Astrocyte (in vitro differentiated cells and primary cell): ENCODE measurements around the gene MRPL36. TPM values are rescaled to one million over a fixed set of nuclear protein-coding genes. Genes with fewer than 3 reads are reported as not detected.

Source experiments
- DNase-seq: peaks from one replicate; pipeline ENCODE4 v3.0.0-alpha.2; 2010; ENCODE audit warnings: low read depth
- FAIRE-seq: peaks from 2 replicates; lab custom pipeline; 2011; peaks lifted over from hg19 to GRCh38; lab: Jason Lieb, UNC
- H2AFZ ChIP-seq: 2 replicates; pipeline ENCODE4 v1.6.0; 2012; ENCODE audit warnings: low read depth, low read length, inconsistent platforms
- H3K27ac ChIP-seq: 2 replicates; pipeline ENCODE4 v1.5.1; 2011; ENCODE audit warnings: low read depth, low read length, inconsistent platforms
- H3K27me3 ChIP-seq: 2 replicates; pipeline ENCODE4 v1.6.0; 2011; ENCODE audit warnings: low read length, inconsistent platforms; ENCODE audit not compliant: insufficient read depth
- H3K36me3 ChIP-seq: 2 replicates; pipeline ENCODE4 v1.5.1; 2011; ENCODE audit warnings: low read length, inconsistent platforms; ENCODE audit not compliant: insufficient read depth
- H3K4me1 ChIP-seq: 2 replicates; pipeline ENCODE4 v1.5.1; 2011; ENCODE audit warnings: low read length, inconsistent platforms; ENCODE audit not compliant: insufficient read depth
- H3K4me2 ChIP-seq: 2 replicates; pipeline ENCODE4 v1.6.0; 2012; ENCODE audit warnings: low read length, inconsistent platforms
- H3K4me3 ChIP-seq: 2 replicates; pipeline ENCODE4 v1.5.1; 2011; ENCODE audit warnings: low read depth, mild to moderate bottlenecking, low read length, inconsistent platforms; ENCODE audit not compliant: insufficient read depth
- H3K79me2 ChIP-seq: 2 replicates; pipeline ENCODE4 v1.6.0; 2012; ENCODE audit warnings: mild to moderate bottlenecking, low read length, inconsistent platforms; ENCODE audit not compliant: insufficient read depth
- H3K9ac ChIP-seq: 2 replicates; pipeline ENCODE4 v1.6.0; 2012; ENCODE audit warnings: mild to moderate bottlenecking, low read length, inconsistent platforms
- H3K9me3 ChIP-seq: 2 replicates; pipeline ENCODE4 v1.5.1; 2012; ENCODE audit warnings: low read depth, mild to moderate bottlenecking, low read length, inconsistent platforms; ENCODE audit not compliant: insufficient read depth
- H4K20me1 ChIP-seq: 2 replicates; pipeline ENCODE4 v1.6.0; 2012; ENCODE audit warnings: low read length, inconsistent platforms; ENCODE audit not compliant: insufficient read depth
- H3K27ac Mint-ChIP-seq: one replicate; pipeline ENCODE4 v1.8.0; 2021; ENCODE audit warnings: mild to moderate bottlenecking, mixed read lengths; ENCODE audit not compliant: unreplicated experiment
- H3K27me3 Mint-ChIP-seq: one replicate; pipeline ENCODE4 v1.8.0; 2021; ENCODE audit warnings: low read depth, mixed read lengths; ENCODE audit not compliant: unreplicated experiment
- H3K36me3 Mint-ChIP-seq: one replicate; pipeline ENCODE4 v1.8.0; 2021; ENCODE audit warnings: low read depth, mixed read lengths; ENCODE audit not compliant: unreplicated experiment
- H3K4me1 Mint-ChIP-seq: one replicate; pipeline ENCODE4 v1.8.0; 2021; ENCODE audit warnings: low read depth, mixed read lengths; ENCODE audit not compliant: unreplicated experiment
- H3K4me3 Mint-ChIP-seq: one replicate; pipeline ENCODE4 v1.8.0; 2021; ENCODE audit warnings: mild to moderate bottlenecking, moderate library complexity, mixed read lengths; ENCODE audit not compliant: unreplicated experiment
- H3K9me3 Mint-ChIP-seq: one replicate; pipeline ENCODE4 v1.8.0; 2021; ENCODE audit warnings: mild to moderate bottlenecking, mixed read lengths; ENCODE audit not compliant: unreplicated experiment
- EZH2 ChIP-seq: IDR thresholded peaks from 2 replicates; pipeline ENCODE4 v1.6.1; 2012; ENCODE audit warnings: mild to moderate bottlenecking, low read length, inconsistent platforms; ENCODE audit not compliant: insufficient read depth
- total RNA-seq: library from RNA; stranded (reverse); gene quantifications from 2 replicates; pipeline ENCODE4 v1.2.1, GENCODE V29; 2021
- TF ChIP-seq, protein P1 (sequence below): IDR thresholded peaks from 2 replicates; pipeline ENCODE4 v1.5.1; 2011; ENCODE audit warnings: low read depth, mild to moderate bottlenecking, inconsistent platforms, low read length, moderate library complexity; ENCODE audit not compliant: insufficient read depth

MRPL36 gene
- total RNA-seq, 1 donor from 2014 or later = 72.2 TPM

GRCh38 chr5:1820926-1821325, 21.3 kb upstream of the MRPL36 start:
- no peak overlapping the region for H3K27ac Mint-ChIP-seq
- no peak for DNase-seq
- H3K27me3 Mint-ChIP-seq = no peaks in the 10 kb centered on the region

DNA sequence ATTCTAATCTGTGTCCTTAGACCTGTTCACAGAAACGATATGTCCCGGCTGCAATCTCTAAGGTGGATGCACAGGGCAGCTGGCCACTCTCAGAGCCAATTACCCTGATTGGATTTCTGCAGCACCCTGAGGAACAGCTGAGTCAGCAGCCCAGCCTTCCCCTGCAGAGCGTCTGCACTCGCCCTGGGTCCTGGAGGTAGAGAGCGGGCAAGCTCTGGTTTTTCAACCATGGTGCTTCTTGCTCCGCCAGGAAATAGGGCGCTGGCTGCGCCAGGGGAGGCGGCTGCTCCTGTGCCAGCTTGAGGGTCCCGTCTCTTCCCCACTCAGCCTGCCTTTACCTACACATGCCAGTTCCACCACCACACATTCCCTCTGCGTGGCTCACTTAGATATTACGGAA, 20.7 kb upstream of the MRPL36 start:
- Mint-ChIP-seq H3K27ac (no peak overlapping the region), H3K36me3 (peaks cover 31% of the 10 kb centered on the region), H3K27me3 (no peaks in the 10 kb centered on the region), H3K4me3 (no peak overlapping the region), H3K9me3 (peaks cover 1% of the 10 kb centered on the region), H3K4me1 (no peaks in the 10 kb centered on the region)
- no peak for TF ChIP-seq EZH2
- TF ChIP-seq, protein P1, sequence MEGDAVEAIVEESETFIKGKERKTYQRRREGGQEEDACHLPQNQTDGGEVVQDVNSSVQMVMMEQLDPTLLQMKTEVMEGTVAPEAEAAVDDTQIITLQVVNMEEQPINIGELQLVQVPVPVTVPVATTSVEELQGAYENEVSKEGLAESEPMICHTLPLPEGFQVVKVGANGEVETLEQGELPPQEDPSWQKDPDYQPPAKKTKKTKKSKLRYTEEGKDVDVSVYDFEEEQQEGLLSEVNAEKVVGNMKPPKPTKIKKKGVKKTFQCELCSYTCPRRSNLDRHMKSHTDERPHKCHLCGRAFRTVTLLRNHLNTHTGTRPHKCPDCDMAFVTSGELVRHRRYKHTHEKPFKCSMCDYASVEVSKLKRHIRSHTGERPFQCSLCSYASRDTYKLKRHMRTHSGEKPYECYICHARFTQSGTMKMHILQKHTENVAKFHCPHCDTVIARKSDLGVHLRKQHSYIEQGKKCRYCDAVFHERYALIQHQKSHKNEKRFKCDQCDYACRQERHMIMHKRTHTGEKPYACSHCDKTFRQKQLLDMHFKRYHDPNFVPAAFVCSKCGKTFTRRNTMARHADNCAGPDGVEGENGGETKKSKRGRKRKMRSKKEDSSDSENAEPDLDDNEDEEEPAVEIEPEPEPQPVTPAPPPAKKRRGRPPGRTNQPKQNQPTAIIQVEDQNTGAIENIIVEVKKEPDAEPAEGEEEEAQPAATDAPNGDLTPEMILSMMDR = no peak
- Histone ChIP-seq H3K9me3 (no peaks in the 10 kb centered on the region), H3K36me3 (peaks cover 28% of the 10 kb centered on the region), H3K27ac (no peak overlapping the region), H4K20me1 (peaks cover 12% of the 10 kb centered on the region), H2AFZ (no peak overlapping the region), H3K4me3 (no peak overlapping the region), H3K27me3 (no peaks in the 10 kb centered on the region), H3K79me2 (no peaks in the 10 kb centered on the region), H3K9ac (no peak overlapping the region), H3K4me2 (no peak overlapping the region), H3K4me1 (no peaks in the 10 kb centered on the region)
- DNase-seq (no peak), FAIRE-seq (no peak)

More at GRCh38 chr5:1820926-1821325, 21.3 kb upstream of the MRPL36 start:
- Histone ChIP-seq H2AFZ (no peak overlapping the region), H4K20me1 (peaks cover 12% of the 10 kb centered on the region), H3K4me2 (no peak overlapping the region), H3K4me3 (no peak overlapping the region), H3K79me2 (no peaks in the 10 kb centered on the region), H3K9me3 (no peaks in the 10 kb centered on the region), H3K36me3 (peaks cover 22% of the 10 kb centered on the region), H3K27ac (no peak overlapping the region), H3K27me3 (no peaks in the 10 kb centered on the region), H3K4me1 (no peaks in the 10 kb centered on the region), H3K9ac (no peak overlapping the region)
- TF ChIP-seq, protein P1 = no peak
- no peak for TF ChIP-seq EZH2
- Mint-ChIP-seq H3K4me1 (no peaks in the 10 kb centered on the region), H3K9me3 (peaks cover 1% of the 10 kb centered on the region), H3K4me3 (no peak overlapping the region), H3K36me3 (peaks cover 31% of the 10 kb centered on the region)
- no peak for FAIRE-seq

DNA sequence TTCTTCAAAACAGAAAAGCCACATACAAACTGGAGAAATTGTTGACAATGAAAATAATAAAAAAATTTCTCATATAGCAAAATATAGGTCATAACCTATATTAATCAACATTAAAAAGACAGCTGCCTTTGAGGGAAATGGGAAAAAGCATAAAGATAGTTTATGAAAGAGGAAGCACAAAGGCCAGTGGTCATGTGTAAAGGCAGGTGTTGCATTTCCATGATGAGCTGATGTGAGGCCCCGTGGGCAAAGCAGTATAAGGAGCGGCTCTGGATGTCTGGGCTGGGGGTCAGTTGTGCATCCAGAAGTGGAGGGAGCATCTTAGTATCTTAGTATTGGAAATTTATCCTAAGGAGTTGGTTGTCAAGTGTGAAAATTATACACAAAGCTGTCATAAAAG, 19.8 kb upstream of the MRPL36 start:
- H2AFZ ChIP-seq = no peak overlapping the region
- H4K20me1 ChIP-seq = peaks cover 12% of the 10 kb centered on the region
- no peak overlapping the region for H3K4me2 ChIP-seq
- no peak overlapping the region for H3K27ac ChIP-seq
- H3K36me3 Mint-ChIP-seq = peaks cover 37% of the 10 kb centered on the region
- no peak overlapping the region for H3K9ac ChIP-seq
- H3K9me3 Mint-ChIP-seq = peaks cover 1% of the 10 kb centered on the region
- no peak for DNase-seq
- TF ChIP-seq, protein P1 = no peak
- no peak for TF ChIP-seq EZH2
- H3K79me2 ChIP-seq = no peaks in the 10 kb centered on the region
- peaks cover 28% of the 10 kb centered on the region for H3K36me3 ChIP-seq
- no peak for FAIRE-seq
- no peak overlapping the region for H3K4me3 ChIP-seq
- no peaks in the 10 kb centered on the region for H3K4me1 ChIP-seq
- no peak overlapping the region for H3K4me3 Mint-ChIP-seq
- no peak overlapping the region for H3K27ac Mint-ChIP-seq
- no peaks in the 10 kb centered on the region for H3K9me3 ChIP-seq
- H3K27me3 Mint-ChIP-seq = no peaks in the 10 kb centered on the region
- no peaks in the 10 kb centered on the region for H3K27me3 ChIP-seq
- no peaks in the 10 kb centered on the region for H3K4me1 Mint-ChIP-seq
